GM18861 (cell line): Measurements from ENCODE around the gene ZNF331.

Experiments
- ATAC-seq: cut with Tn5 transposase; IDR thresholded peaks from one replicate; pipeline ENCODE4 v1.9.1; 2021; ENCODE audit not compliant: unreplicated experiment

Gene ZNF331

DNA sequence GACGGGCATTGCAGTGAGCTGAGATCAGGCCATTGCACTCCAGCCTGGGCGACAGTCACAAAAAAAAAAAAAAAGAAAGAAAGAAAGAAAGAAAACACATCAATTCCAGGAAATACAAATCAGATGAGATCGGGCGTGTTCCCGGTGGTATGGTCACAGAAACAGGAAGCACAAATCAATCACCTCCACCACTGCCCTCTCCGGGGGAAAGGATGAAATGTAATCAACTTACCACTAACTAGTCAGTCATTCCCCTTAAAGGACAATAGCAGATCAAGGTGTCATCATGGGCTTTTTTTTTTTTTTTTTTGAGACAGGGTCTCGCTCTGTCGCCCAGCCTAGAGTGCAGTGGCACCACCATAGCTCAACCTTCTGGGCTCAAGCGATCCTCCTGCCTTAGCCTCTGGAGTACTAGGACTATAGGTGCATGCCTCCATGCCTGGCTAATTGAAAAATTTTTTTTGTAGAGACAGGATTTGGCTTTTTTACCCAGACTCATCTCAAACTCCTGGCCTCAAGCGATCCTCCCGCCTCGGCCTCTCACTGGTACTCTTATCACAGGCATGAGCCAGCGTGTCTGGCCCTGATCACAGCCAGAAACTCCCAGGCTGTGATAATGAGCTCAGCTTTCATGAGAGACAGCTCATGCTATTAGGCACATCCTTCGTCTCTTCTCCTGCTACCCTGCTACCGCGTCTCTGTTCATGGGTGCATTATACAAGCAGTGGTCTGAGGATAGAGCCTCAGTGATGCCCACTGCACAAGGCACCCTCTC, 87.0 kb downstream of the ZNF331 start:
- no peak for ATAC-seq

DNA sequence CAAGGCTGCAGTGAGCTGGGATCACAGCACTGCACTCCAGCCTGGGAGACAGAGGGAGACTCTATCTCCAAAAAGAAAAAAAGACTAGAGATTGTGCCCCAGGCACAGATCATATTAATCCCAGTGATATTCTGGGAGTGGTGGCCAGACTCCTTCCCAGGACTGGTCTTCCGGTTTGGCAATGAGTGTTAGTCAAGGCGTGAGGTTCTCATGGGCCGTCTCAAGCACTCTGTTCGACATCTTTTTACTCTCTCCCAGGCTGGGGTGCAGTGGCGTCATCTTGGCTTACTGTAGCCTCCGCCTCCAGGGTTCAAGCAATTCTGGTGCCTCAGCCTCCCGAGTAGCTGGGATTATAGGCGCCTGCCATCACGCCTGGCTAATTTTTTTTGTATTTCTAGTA, 88.5 kb downstream of the ZNF331 start:
- ATAC-seq: no peak

DNA sequence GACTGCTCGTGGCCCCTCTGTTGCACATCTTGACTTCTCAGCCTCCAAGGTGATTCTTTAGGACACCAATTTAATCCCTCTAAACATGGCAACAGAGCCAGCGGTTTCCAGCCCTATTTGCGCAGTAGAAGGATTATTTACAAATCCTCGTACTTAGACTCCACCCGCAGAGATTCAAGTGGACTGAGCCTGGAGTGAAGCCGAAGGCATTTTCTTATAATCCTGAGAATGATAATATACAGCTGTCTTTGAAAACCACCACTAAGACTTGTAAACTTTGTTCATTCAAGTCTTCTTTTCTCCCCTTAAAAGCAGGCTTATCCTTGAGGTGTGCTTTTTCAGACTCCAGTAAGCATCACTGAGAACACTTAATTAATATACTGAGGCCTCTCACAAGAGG, 89.0 kb downstream of the ZNF331 start:
- ATAC-seq: no peak
